Panc1 (cell line): ENCODE data around the gene NOL4L. TPM values are rescaled to one million over a fixed set of nuclear protein-coding genes. Genes with fewer than 3 reads are reported as not detected.

Source experiments
- ATAC-seq: fragments of 200-7000 bp; cut with Tn5 transposase; 2 replicates; pipeline ENCODE4 v1.9.1; 2020; ENCODE audit warnings: mild to moderate bottlenecking, moderate library complexity
- BruUV-seq: library from RNA; stranded (reverse); fragments of 400-500 nt; replicated peaks from 2 replicates; lab custom pipeline; 2021; lab: Mats Ljungman, UMichigan
- CTCF ChIA-PET: fragments of 300-600 bp; sonication (Branson Sonifier 250); formaldehyde crosslinking; loops from one replicate; lab custom pipeline; 2022; ENCODE audit warnings: antibody characterized with exemption; lab: Charles Lee
- POLR2A ChIA-PET: fragments of 300-600 bp; sonication (Branson Sonifier 250); formaldehyde crosslinking; loops from one replicate; lab custom pipeline; 2022; ENCODE audit warnings: antibody characterized with exemption; lab: Charles Lee
- DNase-seq: peaks from one replicate; pipeline ENCODE4 v3.0.0-alpha.2; 2010; ENCODE audit warnings: low read depth, low spot score
- H3K27ac ChIP-seq: 2 replicates; pipeline ENCODE4 v1.5.1; 2011; ENCODE audit warnings: mild to moderate bottlenecking, low read length, inconsistent platforms
- H3K27me3 ChIP-seq: fragments of 200-500 bp; sonication (Bioruptor generic); 2 replicates; pipeline ENCODE4 v1.6.0; 2014; ENCODE audit warnings: low read length, inconsistent platforms; ENCODE audit not compliant: control insufficient read depth, insufficient read depth
- H3K36me3 ChIP-seq: fragments of 200-500 bp; sonication (Bioruptor generic); 2 replicates; pipeline ENCODE4 v1.5.1; 2014; ENCODE audit warnings: inconsistent platforms, mild to moderate bottlenecking, low read length, moderate library complexity; ENCODE audit not compliant: control insufficient read depth, insufficient read depth
- H3K4me1 ChIP-seq: 2 replicates; pipeline ENCODE4 v1.5.1; 2011; ENCODE audit warnings: inconsistent platforms, mild to moderate bottlenecking, low read length, moderate library complexity; ENCODE audit not compliant: control insufficient read depth, insufficient read depth
- H3K4me3 ChIP-seq, 2 experiments: 2 replicates each; pipeline ENCODE4 v1.5.1; 2011 to 2012; ENCODE audit warnings: low read depth in 2 of 2, low read length in 2 of 2, mild to moderate bottlenecking in 2 of 2, inconsistent platforms in 1 of 2, moderate library complexity in 1 of 2
- H3K9me3 ChIP-seq: fragments of 200-500 bp; sonication (Bioruptor generic); 2 replicates; pipeline ENCODE4 v1.5.1; 2014; ENCODE audit warnings: low read depth, mild to moderate bottlenecking, inconsistent platforms, low read length, moderate library complexity; ENCODE audit not compliant: control insufficient read depth, insufficient read depth
- POLR2AphosphoS5 ChIP-seq: IDR thresholded peaks from 2 replicates; pipeline ENCODE4 v1.6.1; 2012; ENCODE audit warnings: mild to moderate bottlenecking, low read depth, low read length, moderate library complexity
- REST ChIP-seq, 2 experiments: IDR thresholded peaks; 2 replicates each; pipeline ENCODE4 v1.6.1; 2011 to 2012; ENCODE audit warnings: low read depth in 2 of 2, control low read depth in 1 of 2, low read length in 1 of 2, mild to moderate bottlenecking in 1 of 2, moderate library complexity in 1 of 2; ENCODE audit not compliant: insufficient read depth in 1 of 2
- SIN3A ChIP-seq: IDR thresholded peaks from 2 replicates; pipeline ENCODE4 v1.6.1; 2012; ENCODE audit warnings: low read depth, mild to moderate bottlenecking, low read length, moderate library complexity, borderline replicate concordance; ENCODE audit not compliant: insufficient read depth
- TCF7L2 ChIP-seq: IDR thresholded peaks from 2 replicates; pipeline ENCODE4 v1.6.1; 2011; ENCODE audit warnings: mild to moderate bottlenecking, low read depth, low read length, inconsistent platforms
- in situ Hi-C: cut with HindIII; loops from 2 replicates; pipeline ENCODE4 v1.10.0; 2016; ENCODE audit warnings: low sequenced_read_pairs, low pct_unique_long_range_greater_than_20kb
- intact Hi-C: fragments of 100-400 bp; cut with micrococcal nuclease; formaldehyde crosslinking; loops from one replicate; pipeline ENCODE4 v1.10.0; 2022; ENCODE audit not compliant: unreplicated experiment
- total RNA-seq: library from RNA; stranded (reverse); gene quantifications from one replicate; pipeline ENCODE4 v1.2.1, GENCODE V29; 2021; ENCODE audit not compliant: unreplicated experiment
- TF ChIP-seq, protein P1 (sequence below): fragments of 450-650 bp; IDR thresholded peaks from 2 replicates; pipeline ENCODE4 v1.5.1; 2017; ENCODE audit warnings: mild to moderate bottlenecking

Gene NOL4L
- total RNA-seq, 1 experiment from 2014 or later, result 21.6 TPM

GRCh38 chr20:32564921-32565734 lies 20.0 kb downstream of the NOL4L start:
- H3K27me3 ChIP-seq, result no peaks in the 10 kb centered on the region
- in situ Hi-C loops, result no loop called here
- BruUV-seq, result no TSS peak
- POLR2A ChIA-PET, result no interaction called here
- no peak overlapping the region for H3K27ac ChIP-seq
- no peaks in the 10 kb centered on the region for H3K9me3 ChIP-seq
- H3K4me3 ChIP-seq, result no peak overlapping the region
- CTCF ChIA-PET, result no interaction called here
- H3K4me1 ChIP-seq, result peaks cover 4% of the 10 kb centered on the region
- DNase-seq, result no peak
- H3K36me3 ChIP-seq, result no peaks in the 10 kb centered on the region
- TF ChIP-seq SIN3A, result no peak
- TF ChIP-seq REST (IDR thresholded peaks at IDR 0.05; ENCODE audit: insufficient read depth in 1 of 2, low read depth in 2 of 2, low read length in 1 of 2), result no peak
- TF ChIP-seq TCF7L2, result no peak
- intact Hi-C loops, result no loop called here
- no peak for ATAC-seq

- in situ Hi-C loops, result no loop called here
- H3K36me3 ChIP-seq, result no peaks in the 10 kb centered on the region
- ATAC-seq (no peak), DNase-seq (no peak)
- intact Hi-C loops, result no loop called here
- BruUV-seq, result no TSS peak
- no peaks in the 10 kb centered on the region for H3K9me3 ChIP-seq
- ChIA-PET POLR2A (interaction anchor here (1.0 kb wide), 1 partner anchor 28 kb away, joined by 4 read pairs; no protein-coding TSS in a partner anchor), CTCF (no interaction called here)
- H3K4me1 ChIP-seq, result no peaks in the 10 kb centered on the region; the same call in none of the 2 replicates
- no peak overlapping the region for H3K4me3 ChIP-seq
- no peak overlapping the region for H3K27ac ChIP-seq
- no peak for TF ChIP-seq TCF7L2
- no peak for TF ChIP-seq REST (IDR thresholded peaks at IDR 0.05; ENCODE audit: insufficient read depth in 1 of 2, low read depth in 2 of 2, low read length in 1 of 2)
- no peak for TF ChIP-seq SIN3A
- TF ChIP-seq, protein P1, sequence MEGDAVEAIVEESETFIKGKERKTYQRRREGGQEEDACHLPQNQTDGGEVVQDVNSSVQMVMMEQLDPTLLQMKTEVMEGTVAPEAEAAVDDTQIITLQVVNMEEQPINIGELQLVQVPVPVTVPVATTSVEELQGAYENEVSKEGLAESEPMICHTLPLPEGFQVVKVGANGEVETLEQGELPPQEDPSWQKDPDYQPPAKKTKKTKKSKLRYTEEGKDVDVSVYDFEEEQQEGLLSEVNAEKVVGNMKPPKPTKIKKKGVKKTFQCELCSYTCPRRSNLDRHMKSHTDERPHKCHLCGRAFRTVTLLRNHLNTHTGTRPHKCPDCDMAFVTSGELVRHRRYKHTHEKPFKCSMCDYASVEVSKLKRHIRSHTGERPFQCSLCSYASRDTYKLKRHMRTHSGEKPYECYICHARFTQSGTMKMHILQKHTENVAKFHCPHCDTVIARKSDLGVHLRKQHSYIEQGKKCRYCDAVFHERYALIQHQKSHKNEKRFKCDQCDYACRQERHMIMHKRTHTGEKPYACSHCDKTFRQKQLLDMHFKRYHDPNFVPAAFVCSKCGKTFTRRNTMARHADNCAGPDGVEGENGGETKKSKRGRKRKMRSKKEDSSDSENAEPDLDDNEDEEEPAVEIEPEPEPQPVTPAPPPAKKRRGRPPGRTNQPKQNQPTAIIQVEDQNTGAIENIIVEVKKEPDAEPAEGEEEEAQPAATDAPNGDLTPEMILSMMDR, result no peak
- TF ChIP-seq POLR2AphosphoS5, result no peak
- no peaks in the 10 kb centered on the region for H3K27me3 ChIP-seq
These were observed 20.7 kb downstream of the NOL4L start for GRCh38 chr20:32564440-32564839.
